ENCODE results near the gene BICD1.

DNA sequence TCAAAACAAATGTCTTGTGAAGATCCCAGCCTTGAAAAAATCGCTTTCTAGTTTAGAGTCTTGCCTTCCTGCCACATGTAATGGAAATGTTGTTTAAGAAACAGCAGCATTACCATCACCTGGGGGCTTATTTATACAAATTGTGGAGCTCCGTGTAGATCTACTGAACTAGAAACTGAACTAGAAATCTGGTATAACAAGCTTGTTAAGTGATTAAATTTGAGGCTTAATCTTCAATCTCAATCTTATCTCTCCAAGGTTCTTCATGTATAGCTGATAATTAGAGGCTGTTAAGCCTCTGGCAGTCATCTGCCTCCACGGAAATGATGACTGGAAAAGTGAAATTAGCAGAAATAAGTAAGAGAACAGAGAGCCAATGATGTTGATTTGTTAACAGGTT, 200.7 kb downstream of the BICD1 start:
- TF ChIP-seq CTCF (conservative IDR thresholded peaks at IDR 0.05) (no peak), ZFX (IDR thresholded peaks at IDR 0.05) (no peak)
